A673 (cell line): ENCODE results near the gene ACSL3.

ENCODE experiments used
- CTCF ChIP-seq: fragments of 300-800, 200-600 bp; sonication (generic); conservative IDR thresholded peaks from 2 replicates; pipeline ENCODE4 v1.5.1; 2017; ENCODE audit warnings: low read depth, mild to moderate bottlenecking, antibody characterized with exemption, low read length, moderate library complexity, mixed read lengths
- EZH2 ChIP-seq: fragments of 200-600 bp; sonication (generic); IDR thresholded peaks from 2 replicates; pipeline ENCODE4 v1.6.1; 2017; ENCODE audit warnings: borderline replicate concordance, low read depth, mild to moderate bottlenecking, mixed read lengths, antibody characterized with exemption, low read length; ENCODE audit not compliant: poor library complexity, severe bottlenecking

- no peak for TF ChIP-seq CTCF
- TF ChIP-seq EZH2, result no peak
Measured at GRCh38 chr2:222972420-222972819, 111.6 kb downstream of the ACSL3 start.
